HG02610 (cell line): ENCODE measurements around the gene ADGRD1.

Experiments used
- ATAC-seq: cut with Tn5 transposase; IDR thresholded peaks from one replicate; pipeline ENCODE4 v1.9.1; 2021; ENCODE audit warnings: mild to moderate bottlenecking, moderate library complexity; ENCODE audit not compliant: unreplicated experiment

The ADGRD1 gene

DNA sequence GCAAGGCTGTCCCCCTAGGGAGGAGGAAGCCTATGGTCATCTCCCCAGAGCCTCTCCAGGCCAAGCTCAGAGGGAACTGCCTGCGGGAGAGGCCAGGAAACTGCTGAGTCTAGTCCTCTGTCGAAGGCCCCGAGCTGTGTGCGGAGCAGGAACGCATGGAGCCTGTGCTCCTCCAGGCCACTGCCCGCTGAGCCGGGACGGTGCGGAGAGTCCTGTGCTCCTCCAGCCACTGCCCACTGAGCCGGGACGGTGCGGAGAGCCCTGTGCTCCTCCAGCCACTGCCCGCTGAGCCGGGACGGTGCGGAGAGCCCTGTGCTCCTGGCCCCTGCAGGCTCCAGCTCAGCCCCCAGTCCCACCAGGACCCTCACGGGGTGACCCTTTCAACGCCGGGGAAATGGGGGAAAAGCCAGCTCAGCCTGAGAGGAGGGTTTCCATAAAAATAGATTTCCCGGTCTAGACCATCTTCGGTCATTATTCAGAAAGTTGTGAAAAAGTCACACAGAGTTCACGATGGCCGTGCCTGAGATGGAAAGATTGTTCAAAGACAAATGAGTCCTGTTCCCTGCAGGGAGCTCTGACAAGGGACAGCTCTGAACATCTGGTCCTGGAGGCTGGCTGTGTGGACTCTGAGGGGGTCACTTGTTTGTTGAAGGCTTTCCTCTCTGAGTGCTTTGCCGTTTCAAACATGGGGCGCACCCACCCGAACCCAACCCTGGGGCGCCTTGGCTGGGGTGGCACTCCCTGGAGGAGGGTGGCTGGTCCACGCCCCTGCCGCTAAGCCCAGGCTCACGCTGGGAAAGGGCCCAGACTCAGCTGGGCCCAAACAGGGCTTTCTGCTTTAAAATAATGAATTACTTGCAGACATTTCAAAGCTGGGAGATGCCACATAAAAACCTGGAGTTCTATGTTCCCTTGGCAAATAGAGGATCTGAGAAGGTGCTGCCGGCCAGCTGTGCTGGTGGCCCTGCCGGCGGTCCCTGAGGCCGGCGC, 85.5 kb downstream of the ADGRD1 start:
- ATAC-seq = no peak

- no peak for ATAC-seq
These were observed 86.8 kb downstream of the ADGRD1 start for GRCh38 chr12:131040491-131040890.

- no peak for ATAC-seq
These were observed 87.7 kb downstream of the ADGRD1 start for GRCh38 chr12:131041216-131041967.

DNA sequence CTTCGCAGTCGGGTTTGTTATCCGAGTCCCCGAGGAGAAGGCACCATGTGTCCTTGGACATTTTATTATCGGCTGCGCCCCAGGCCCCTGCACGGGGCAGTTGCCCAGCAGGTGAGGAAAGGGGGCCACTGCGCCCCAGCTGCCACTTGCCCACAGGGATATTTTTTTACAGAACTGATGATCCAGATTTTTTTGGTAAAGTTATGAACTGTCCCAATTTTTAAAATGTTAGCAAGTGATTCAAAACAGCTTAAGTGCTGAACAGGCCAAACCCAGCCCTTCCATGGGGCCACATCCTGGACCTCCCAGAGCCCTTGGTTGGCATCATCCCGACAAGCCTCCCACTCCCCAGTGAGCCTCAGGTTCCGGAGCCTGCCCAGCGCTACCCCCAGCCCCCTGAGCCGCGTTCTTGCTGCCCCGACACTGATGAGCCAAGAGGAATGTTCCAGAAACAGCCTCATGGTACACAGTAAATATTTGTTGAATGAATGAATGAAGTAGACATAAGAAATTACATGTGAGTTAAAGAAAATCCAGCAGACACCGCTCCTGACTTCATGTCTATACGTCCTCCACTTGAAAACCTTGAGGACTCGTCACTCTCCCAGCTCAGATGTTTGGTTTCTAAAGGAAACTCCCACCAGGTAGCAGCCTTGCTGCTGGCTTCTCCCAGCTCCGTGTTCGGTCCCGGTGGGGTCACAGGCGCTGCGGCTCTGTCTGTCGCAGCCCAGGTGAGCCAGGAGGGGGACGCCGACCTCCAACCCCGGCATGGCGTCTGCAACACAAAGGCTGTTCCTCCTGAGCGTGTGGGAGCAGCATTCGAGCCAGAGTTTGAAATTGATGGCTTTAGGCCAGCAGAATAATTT, 88.5 kb downstream of the ADGRD1 start:
- ATAC-seq = no peak

GRCh38 chr12:131042834-131043245, 89.1 kb downstream of the ADGRD1 start:
- ATAC-seq = no peak

- no peak for ATAC-seq
These were observed 89.7 kb downstream of the ADGRD1 start for GRCh38 chr12:131043401-131043871.

GRCh38 chr12:131044136-131044535, 90.4 kb downstream of the ADGRD1 start:
- no peak for ATAC-seq

GRCh38 chr12:131044760-131045381, 91.2 kb downstream of the ADGRD1 start:
- no peak for ATAC-seq

GRCh38 chr12:131045705-131046460, 92.2 kb downstream of the ADGRD1 start:
- ATAC-seq = no peak

- ATAC-seq = no peak
These were observed 93.4 kb downstream of the ADGRD1 start for GRCh38 chr12:131046813-131047788.

GRCh38 chr12:131047789-131048610, 94.3 kb downstream of the ADGRD1 start:
- no peak for ATAC-seq

- ATAC-seq = no peak
These were observed 94.9 kb downstream of the ADGRD1 start for GRCh38 chr12:131048611-131048990.

GRCh38 chr12:131049002-131049401, 95.3 kb downstream of the ADGRD1 start:
- no peak for ATAC-seq

DNA sequence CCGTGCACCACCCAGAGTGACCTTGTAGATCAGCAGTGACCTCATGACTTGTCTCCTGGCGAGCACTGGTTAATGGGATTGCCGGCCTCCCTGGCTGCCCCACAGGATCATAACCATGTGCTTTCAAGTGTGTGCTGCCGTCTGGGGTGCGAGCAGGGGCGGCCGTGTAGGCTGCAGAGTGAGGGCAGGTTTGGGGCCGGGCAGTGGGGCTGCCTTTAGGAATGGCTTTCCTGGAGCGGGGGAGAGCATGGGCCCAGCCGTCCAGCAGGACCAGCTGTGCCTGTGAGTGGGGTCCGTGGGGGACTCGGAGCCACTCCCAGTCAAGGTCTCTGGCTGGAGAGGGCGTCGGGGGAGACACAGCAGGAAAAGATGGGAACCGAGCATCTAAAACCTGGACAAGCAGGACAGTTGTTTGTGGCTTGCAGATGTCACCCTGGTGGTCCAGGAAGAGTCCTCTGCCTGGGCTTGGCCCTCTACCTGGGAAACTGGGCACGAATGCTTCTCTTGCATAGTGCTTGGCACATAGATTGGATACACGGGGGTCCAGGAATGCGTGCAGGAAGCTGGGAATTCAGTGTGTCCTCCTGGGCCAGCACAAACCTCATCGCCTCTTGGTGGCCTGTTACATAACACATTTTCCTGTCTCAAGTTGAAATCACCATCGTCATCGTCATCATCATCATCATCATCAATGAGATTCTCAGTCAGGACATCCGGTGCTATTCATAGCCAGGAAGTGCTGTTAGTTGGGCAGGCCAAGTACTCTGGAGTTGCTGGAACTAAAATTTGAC, 96.0 kb downstream of the ADGRD1 start:
- ATAC-seq = no peak

DNA sequence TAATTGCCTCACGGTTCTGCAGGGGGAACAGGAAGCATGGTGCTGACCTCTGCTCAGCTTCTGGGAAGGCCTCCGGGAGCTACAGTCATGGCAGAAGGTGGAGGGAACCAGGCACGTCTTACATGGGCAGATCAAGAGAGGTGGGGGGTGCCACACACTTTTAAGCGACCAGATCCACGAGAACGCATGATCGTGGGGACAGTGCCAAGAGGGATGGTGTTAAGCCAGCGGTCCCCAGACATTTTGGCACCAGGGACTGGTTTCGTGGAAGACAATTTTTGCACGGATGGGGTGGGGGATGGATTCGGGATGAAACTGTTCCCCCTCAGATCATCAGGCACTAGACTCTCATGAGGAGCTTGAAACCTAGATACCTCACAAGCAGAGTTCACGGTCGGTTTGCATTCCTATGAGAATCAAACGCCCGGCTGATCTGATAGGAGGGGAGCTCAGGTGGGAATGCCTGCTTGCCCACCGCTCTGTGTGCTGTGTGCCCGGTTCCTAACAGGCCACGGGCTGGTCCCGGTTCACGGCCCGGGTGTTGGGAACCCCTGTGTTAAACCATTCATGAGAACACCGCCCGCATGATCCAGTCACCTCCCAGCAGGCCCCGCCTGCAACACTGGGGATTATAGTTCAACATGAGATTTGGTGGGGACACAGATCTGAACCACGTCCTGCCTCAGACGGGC, 96.9 kb downstream of the ADGRD1 start:
- no peak for ATAC-seq

- ATAC-seq = no peak
These were observed 97.4 kb downstream of the ADGRD1 start for GRCh38 chr12:131051155-131051473.
